ENCODE results near the gene GABRA4. TPM values are rescaled to one million over a fixed set of nuclear protein-coding genes. Genes with fewer than 3 reads are reported as not detected.

Gene GABRA4
- total RNA-seq, 1 experiment from 2014 or later = not detected

GRCh38 chr4:46945062-46945461 is 48.3 kb downstream of the GABRA4 start:
- Mint-ChIP-seq H3K9me3 (ENCODE audit: low read depth, unreplicated experiment) (no peaks in the 10 kb centered on the region), H3K4me3 (ENCODE audit: low read depth, unreplicated experiment) (no peak overlapping the region), H3K36me3 (ENCODE audit: insufficient read depth, unreplicated experiment) (no peaks in the 10 kb centered on the region), H3K27ac (ENCODE audit: unreplicated experiment) (no peak overlapping the region), H3K27me3 (ENCODE audit: unreplicated experiment) (no peaks in the 10 kb centered on the region), H3K4me1 (ENCODE audit: low read depth, unreplicated experiment) (no peaks in the 10 kb centered on the region)
- CTCF ChIA-PET = no interaction called here
- no peak for TF ChIP-seq CTCF (IDR thresholded peaks at IDR 0.05; ENCODE audit: unreplicated experiment)
- intact Hi-C loops (cut with micrococcal nuclease; ENCODE audit: unreplicated experiment) = no loop called here
- no peak for DNase-seq
- no TSS peak for BruUV-seq (replicated peaks)

- no peaks in the 10 kb centered on the region for H3K4me1 Mint-ChIP-seq (ENCODE audit: low read depth, unreplicated experiment)
- BruUV-seq (replicated peaks) = no TSS peak
- CTCF ChIA-PET = no interaction called here
- no peaks in the 10 kb centered on the region for H3K9me3 Mint-ChIP-seq (ENCODE audit: low read depth, unreplicated experiment)
- no peak overlapping the region for H3K27ac Mint-ChIP-seq (ENCODE audit: unreplicated experiment)
- DNase-seq = no peak
- no peaks in the 10 kb centered on the region for H3K36me3 Mint-ChIP-seq (ENCODE audit: insufficient read depth, unreplicated experiment)
- H3K4me3 Mint-ChIP-seq (ENCODE audit: low read depth, unreplicated experiment) = no peak overlapping the region
- intact Hi-C loops (cut with micrococcal nuclease; ENCODE audit: unreplicated experiment) = no loop called here
- no peak for TF ChIP-seq CTCF (IDR thresholded peaks at IDR 0.05; ENCODE audit: unreplicated experiment)
- H3K27me3 Mint-ChIP-seq (ENCODE audit: unreplicated experiment) = no peaks in the 10 kb centered on the region
Measured at GRCh38 chr4:46944345-46944744, 49.0 kb downstream of the GABRA4 start.

GRCh38 chr4:46937493-46937892 is 55.9 kb downstream of the GABRA4 start:
- H3K36me3 Mint-ChIP-seq (ENCODE audit: insufficient read depth, unreplicated experiment) = no peaks in the 10 kb centered on the region
- no peak overlapping the region for H3K4me3 Mint-ChIP-seq (ENCODE audit: low read depth, unreplicated experiment)
- no TSS peak for BruUV-seq (replicated peaks)
- H3K4me1 Mint-ChIP-seq (ENCODE audit: low read depth, unreplicated experiment) = no peaks in the 10 kb centered on the region
- TF ChIP-seq CTCF (IDR thresholded peaks at IDR 0.05; ENCODE audit: unreplicated experiment) = no peak
- H3K27me3 Mint-ChIP-seq (ENCODE audit: unreplicated experiment) = no peaks in the 10 kb centered on the region
- intact Hi-C loops (cut with micrococcal nuclease; ENCODE audit: unreplicated experiment) = no loop called here
- no peaks in the 10 kb centered on the region for H3K9me3 Mint-ChIP-seq (ENCODE audit: low read depth, unreplicated experiment)
- CTCF ChIA-PET = interaction anchor here (1.3 kb wide), 1 partner anchor 185 kb away, joined by 5 read pairs; no protein-coding TSS in a partner anchor
- no peak overlapping the region for H3K27ac Mint-ChIP-seq (ENCODE audit: unreplicated experiment)
- DNase-seq = no peak

GRCh38 chr4:46934726-46935125 is 58.7 kb downstream of the GABRA4 start:
- Mint-ChIP-seq H3K36me3 (ENCODE audit: insufficient read depth, unreplicated experiment) (no peaks in the 10 kb centered on the region), H3K4me1 (ENCODE audit: low read depth, unreplicated experiment) (no peaks in the 10 kb centered on the region), H3K27me3 (ENCODE audit: unreplicated experiment) (no peaks in the 10 kb centered on the region), H3K27ac (ENCODE audit: unreplicated experiment) (no peak overlapping the region), H3K9me3 (ENCODE audit: low read depth, unreplicated experiment) (no peaks in the 10 kb centered on the region), H3K4me3 (ENCODE audit: low read depth, unreplicated experiment) (no peak overlapping the region)
- intact Hi-C loops (cut with micrococcal nuclease; ENCODE audit: unreplicated experiment) = loop anchor here (5.0 kb wide), 1 partner anchor 448 kb away; no protein-coding TSS in a partner anchor
- BruUV-seq (replicated peaks) = no TSS peak
- no peak for TF ChIP-seq CTCF (IDR thresholded peaks at IDR 0.05; ENCODE audit: unreplicated experiment)
- CTCF ChIA-PET = no interaction called here
- DNase-seq = no peak
